Trophoblast cell (in vitro differentiated cells and primary cell): ENCODE data around the gene IMPDH1.

Experiments
- DNase-seq, 2 donors: peaks; one replicate each; pipeline ENCODE4 v3.0.0-alpha.2; 2016
- H2AFZ ChIP-seq: 2 replicates; pipeline ENCODE4 v1.6.1; 2013; ENCODE audit warnings: low read length, moderate library complexity, mild to moderate bottlenecking; ENCODE audit not compliant: insufficient read depth, poor library complexity
- H2AK5ac ChIP-seq: 2 replicates; pipeline ENCODE4 v1.6.1; 2013; ENCODE audit warnings: mild to moderate bottlenecking, low read length
- H2BK120ac ChIP-seq: 2 replicates; pipeline ENCODE4 v1.6.1; 2013; ENCODE audit warnings: low read length, mild to moderate bottlenecking, moderate library complexity; ENCODE audit not compliant: insufficient read depth, poor library complexity
- H2BK12ac ChIP-seq: 2 replicates; pipeline ENCODE4 v1.6.1; 2013; ENCODE audit warnings: mild to moderate bottlenecking, low read length, moderate library complexity
- H2BK5ac ChIP-seq: 2 replicates; pipeline ENCODE4 v1.6.1; 2013; ENCODE audit warnings: low read length, low read depth, moderate library complexity, mild to moderate bottlenecking; ENCODE audit not compliant: poor library complexity
- H3K14ac ChIP-seq: 2 replicates; pipeline ENCODE4 v1.6.1; 2013; ENCODE audit warnings: mild to moderate bottlenecking, low read length
- H3K18ac ChIP-seq: 2 replicates; pipeline ENCODE4 v1.6.1; 2013; ENCODE audit warnings: mild to moderate bottlenecking, low read length
- H3K23ac ChIP-seq: 2 replicates; pipeline ENCODE4 v1.6.1; 2013; ENCODE audit warnings: low read length
- H3K27ac ChIP-seq: 2 replicates; pipeline ENCODE4 v1.5.1; 2013; ENCODE audit warnings: low read depth, mild to moderate bottlenecking, inconsistent platforms, low read length, moderate library complexity
- H3K27me3 ChIP-seq: 2 replicates; pipeline ENCODE4 v1.6.1; 2013; ENCODE audit warnings: inconsistent platforms, mild to moderate bottlenecking, low read length, moderate library complexity; ENCODE audit not compliant: insufficient read depth
- H3K36me3 ChIP-seq, 2 experiments: 1 replicate in 1 of 2; 2 replicates in 1 of 2; pipeline ENCODE4 v1.6.1; 2013; ENCODE audit warnings: low read length in 2 of 2, mild to moderate bottlenecking in 2 of 2, moderate library complexity in 1 of 2; ENCODE audit not compliant: insufficient read depth in 2 of 2, control insufficient read depth in 1 of 2
- H3K4ac ChIP-seq: 2 replicates; pipeline ENCODE4 v1.6.1; 2013; ENCODE audit warnings: low read depth, mild to moderate bottlenecking, low read length, moderate library complexity
- H3K4me1 ChIP-seq, 2 experiments: 1 replicate in 1 of 2; 2 replicates in 1 of 2; pipeline ENCODE4 v1.6.1; 2013; ENCODE audit warnings: low read length in 2 of 2, mild to moderate bottlenecking in 2 of 2, moderate library complexity in 1 of 2; ENCODE audit not compliant: insufficient read depth in 2 of 2, control insufficient read depth in 1 of 2
- H3K4me2 ChIP-seq: 2 replicates; pipeline ENCODE4 v1.6.1; 2013; ENCODE audit warnings: inconsistent platforms, mild to moderate bottlenecking, low read length, moderate library complexity
- H3K4me3 ChIP-seq: 2 replicates; pipeline ENCODE4 v1.5.1; 2013; ENCODE audit warnings: mild to moderate bottlenecking, low read depth, low read length, inconsistent platforms
- H3K79me1 ChIP-seq: one replicate; pipeline ENCODE4 v1.6.1; 2013; ENCODE audit warnings: low read length
- H3K79me2 ChIP-seq: 2 replicates; pipeline ENCODE4 v1.6.1; 2013; ENCODE audit warnings: low read length, mild to moderate bottlenecking; ENCODE audit not compliant: control insufficient read depth, insufficient read depth, poor library complexity
- H3K9ac ChIP-seq: 2 replicates; pipeline ENCODE4 v1.6.1; 2013; ENCODE audit warnings: mild to moderate bottlenecking, low read length
- H3K9me3 ChIP-seq: 2 replicates; pipeline ENCODE4 v1.6.1; 2013; ENCODE audit warnings: low read depth, mild to moderate bottlenecking, control low read depth, inconsistent platforms, low read length; ENCODE audit not compliant: insufficient read depth
- H4K12ac ChIP-seq: 2 replicates; pipeline ENCODE4 v1.6.1; 2013; ENCODE audit warnings: low read depth, mild to moderate bottlenecking, low read length, moderate library complexity
- H4K8ac ChIP-seq: 2 replicates; pipeline ENCODE4 v1.6.1; 2013; ENCODE audit warnings: low read depth, mild to moderate bottlenecking, low read length, moderate library complexity
- H4K91ac ChIP-seq: one replicate; pipeline ENCODE4 v1.6.1; 2013; ENCODE audit warnings: low read depth, mild to moderate bottlenecking, low read length, moderate library complexity
- WGBS: extraction: QIAGEN DNeasy Blood & Tissue Kit; methylation state at CpG from one replicate; pipeline ENCODE4 v1.1.7; 2013; ENCODE audit warnings: missing lambda C conversion rate; ENCODE audit not compliant: insufficient read length, insufficient coverage; ENCODE audit errors: extremely low coverage; 5-methylcytosine and 5-hydroxymethylcytosine counted together

IMPDH1 gene

DNA sequence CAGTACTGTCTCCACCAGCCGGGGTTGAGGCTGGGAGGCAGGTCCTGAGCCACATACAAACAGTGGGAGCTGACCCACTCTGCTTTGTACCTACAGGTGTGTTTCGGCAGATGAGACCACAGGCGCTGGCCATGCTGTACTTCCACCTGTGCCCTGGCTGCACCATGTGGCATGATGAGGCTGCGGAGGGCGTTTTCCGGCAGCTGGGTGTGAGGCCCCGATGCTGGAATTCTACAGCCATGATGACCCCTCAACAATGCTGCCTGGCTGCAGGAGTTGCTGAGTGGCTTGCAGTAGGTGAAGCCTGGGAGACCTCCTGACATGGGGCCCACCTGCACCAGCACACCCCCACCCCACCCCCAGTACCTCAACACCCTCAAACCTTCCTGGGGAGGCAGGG, 18.0 kb downstream of the IMPDH1 start:
- Histone ChIP-seq H4K8ac (no peak overlapping the region), H3K27me3 (no peaks in the 10 kb centered on the region), H2BK120ac (no peak overlapping the region), H4K12ac (no peak overlapping the region), H3K27ac (no peak overlapping the region), H4K91ac (no peak overlapping the region), H3K4me2 (no peak overlapping the region), H3K9ac (no peak overlapping the region), H3K18ac (no peak overlapping the region), H2AFZ (no peak overlapping the region), H3K36me3 (peaks cover 0 to 2% of the 10 kb centered on the region in 2 experiments), H3K79me2 (no peaks in the 10 kb centered on the region), H3K9me3 (peaks cover 3% of the 10 kb centered on the region), H3K14ac (no peak overlapping the region), H3K23ac (no peak overlapping the region), H2BK12ac (no peak overlapping the region), H3K4ac (no peak overlapping the region), H3K4me1 (peaks cover 13 to 16% of the 10 kb centered on the region in 2 experiments), H2AK5ac (no peak overlapping the region), H3K79me1 (peaks cover 2% of the 10 kb centered on the region), H3K4me3 (no peak overlapping the region), H2BK5ac (no peak overlapping the region)
- no CpG with 5 or more reads among the region's 7 CpGs for WGBS
- DNase-seq, result no peak

DNA sequence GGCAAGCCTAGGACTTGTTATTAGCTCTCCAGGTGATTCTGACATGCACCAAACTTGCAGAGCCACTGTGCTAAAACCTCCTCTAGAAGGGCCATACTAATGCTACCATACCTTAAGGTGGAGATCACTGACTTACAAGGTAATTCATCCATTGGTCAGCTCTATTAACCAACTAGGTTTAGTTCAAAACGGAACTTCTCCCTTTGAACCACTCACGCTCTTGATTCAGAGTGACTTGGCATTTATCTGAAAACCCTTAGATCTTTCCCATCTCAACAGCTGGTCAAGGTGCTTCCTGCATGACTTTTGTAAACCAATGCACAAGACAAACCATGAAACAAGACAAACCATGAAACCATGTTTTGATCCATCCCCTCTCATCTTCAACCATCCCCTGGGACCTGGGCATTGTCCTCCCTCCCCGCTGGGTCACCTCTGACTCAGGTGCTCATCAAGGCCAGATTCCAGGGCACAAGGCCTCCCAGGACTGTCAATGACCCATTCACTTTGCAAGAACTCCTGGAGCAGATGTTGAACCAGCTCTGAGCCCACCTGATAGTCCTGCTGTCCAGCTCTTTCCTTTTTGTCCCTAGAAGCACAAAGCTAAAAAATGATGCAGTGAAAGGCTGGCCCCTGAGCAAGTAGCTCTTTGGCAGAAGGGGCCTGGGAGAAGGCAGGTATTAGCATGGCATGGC, 18.8 kb downstream of the IMPDH1 start:
- WGBS, result no CpG with 5 or more reads among the region's 3 CpGs
- no peak overlapping the region for H3K18ac ChIP-seq
- no peak overlapping the region for H3K9ac ChIP-seq
- no peaks in the 10 kb centered on the region for H3K79me2 ChIP-seq
- H3K27me3 ChIP-seq, result no peaks in the 10 kb centered on the region
- DNase-seq, result no peak
- H2BK12ac ChIP-seq, result no peak overlapping the region
- H3K9me3 ChIP-seq, result peaks cover 3% of the 10 kb centered on the region
- no peak overlapping the region for H2AK5ac ChIP-seq
- no peak overlapping the region for H2AFZ ChIP-seq
- no peak overlapping the region for H4K91ac ChIP-seq
- no peak overlapping the region for H2BK5ac ChIP-seq
- H3K79me1 ChIP-seq, result peaks cover 2% of the 10 kb centered on the region
- H3K4me3 ChIP-seq, result no peak overlapping the region
- H3K27ac ChIP-seq, result no peak overlapping the region
- no peak overlapping the region for H3K4ac ChIP-seq
- no peak overlapping the region for H4K12ac ChIP-seq
- peaks cover 13 to 16% of the 10 kb centered on the region in 2 experiments for H3K4me1 ChIP-seq
- H3K4me2 ChIP-seq, result no peak overlapping the region
- H3K23ac ChIP-seq, result no peak overlapping the region
- no peak overlapping the region for H3K14ac ChIP-seq
- H4K8ac ChIP-seq, result no peak overlapping the region
- H3K36me3 ChIP-seq, result peaks cover 0 to 2% of the 10 kb centered on the region in 2 experiments
- H2BK120ac ChIP-seq, result no peak overlapping the region

DNA sequence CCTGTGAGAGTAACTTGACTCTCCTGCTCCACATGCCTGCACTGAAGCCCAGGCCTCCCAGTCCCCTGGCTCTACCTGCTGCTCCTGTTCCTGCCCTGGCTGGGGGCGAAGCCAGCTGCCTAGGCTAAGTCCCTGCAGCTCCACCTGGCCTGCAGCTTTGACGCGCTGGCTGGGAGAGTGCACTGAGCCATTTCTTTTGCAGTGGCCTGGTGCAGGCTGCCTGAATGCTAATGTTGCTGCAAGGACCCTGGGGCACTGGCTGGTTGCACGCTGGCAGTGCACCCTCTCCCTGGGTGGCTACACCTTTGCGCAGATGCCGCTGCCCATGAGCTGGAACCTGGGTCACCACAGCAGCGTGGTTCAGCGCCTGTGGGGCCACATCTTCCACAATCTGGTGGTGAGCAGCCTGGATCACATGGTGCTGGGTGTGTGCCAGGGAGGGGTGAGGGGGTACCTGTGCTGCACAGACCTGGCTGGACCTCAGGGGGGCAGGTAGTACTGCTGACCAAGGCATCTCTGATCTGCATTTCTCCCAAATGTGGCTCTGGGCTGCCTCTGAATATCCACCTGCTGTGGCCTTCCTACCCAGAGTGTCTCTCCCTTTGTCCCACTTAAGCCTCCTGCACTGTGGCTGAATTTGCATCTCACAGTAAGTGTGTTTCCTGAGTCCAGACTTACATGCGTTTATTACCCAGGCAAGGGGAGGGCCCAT, 20.0 kb downstream of the IMPDH1 start:
- Histone ChIP-seq H3K4me2 (no peak overlapping the region), H3K4me3 (no peak overlapping the region), H3K4me1 (peaks cover 13 to 16% of the 10 kb centered on the region in 2 experiments), H3K27ac (no peak overlapping the region), H3K9ac (no peak overlapping the region), H2BK12ac (no peak overlapping the region), H2AFZ (no peak overlapping the region), H3K79me2 (no peaks in the 10 kb centered on the region), H3K4ac (no peak overlapping the region), H3K27me3 (no peaks in the 10 kb centered on the region), H2BK5ac (no peak overlapping the region), H4K8ac (no peak overlapping the region), H3K36me3 (peaks cover 0 to 2% of the 10 kb centered on the region in 2 experiments), H4K91ac (no peak overlapping the region), H3K23ac (no peak overlapping the region), H4K12ac (no peak overlapping the region), H3K14ac (no peak overlapping the region), H3K79me1 (peaks cover 2% of the 10 kb centered on the region), H3K9me3 (peaks cover 3% of the 10 kb centered on the region), H2AK5ac (no peak overlapping the region), H3K18ac (no peak overlapping the region), H2BK120ac (no peak overlapping the region)
- no peak for DNase-seq
- no CpG with 5 or more reads among the region's 9 CpGs for WGBS

DNA sequence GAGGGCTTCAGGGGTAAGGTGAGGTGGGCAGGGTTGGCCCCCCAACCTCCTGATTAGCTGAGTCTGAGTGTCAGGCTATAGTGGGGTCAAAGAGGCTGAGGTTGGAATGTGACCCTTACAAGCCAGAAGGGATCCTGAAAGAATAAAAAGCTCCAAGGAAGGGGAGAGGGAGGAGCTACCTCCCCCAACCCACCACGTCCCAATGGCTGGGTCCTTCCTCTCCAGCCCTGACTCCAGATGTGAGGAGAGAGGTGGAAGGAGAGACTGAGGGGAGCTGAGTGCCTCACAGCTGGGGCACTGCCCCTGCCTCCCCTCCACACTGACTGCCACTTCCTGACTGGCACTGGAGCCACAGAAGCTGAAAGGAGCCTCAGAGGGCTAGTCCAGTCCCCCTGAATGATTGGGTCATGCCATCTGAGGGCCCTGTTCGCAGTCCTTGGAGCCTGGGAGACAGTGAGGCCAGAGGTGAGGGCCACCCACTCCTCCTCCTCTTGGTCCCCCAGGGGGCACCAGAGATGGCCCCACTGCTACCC, 20.6 kb downstream of the IMPDH1 start:
- no peak for DNase-seq
- H4K8ac ChIP-seq, result no peak overlapping the region
- no peak overlapping the region for H3K4me3 ChIP-seq
- H3K9me3 ChIP-seq, result peaks cover 3% of the 10 kb centered on the region
- no peak overlapping the region for H3K23ac ChIP-seq
- H3K9ac ChIP-seq, result no peak overlapping the region
- H3K4me2 ChIP-seq, result no peak overlapping the region
- H2AFZ ChIP-seq, result no peak overlapping the region
- no peak overlapping the region for H3K27ac ChIP-seq
- H4K12ac ChIP-seq, result no peak overlapping the region
- WGBS, result no CpG with 5 or more reads among the region's 2 CpGs
- H3K4me1 ChIP-seq, result peaks cover 13 to 17% of the 10 kb centered on the region in 2 experiments
- H3K27me3 ChIP-seq, result no peaks in the 10 kb centered on the region
- no peak overlapping the region for H4K91ac ChIP-seq
- no peak overlapping the region for H2BK5ac ChIP-seq
- no peak overlapping the region for H3K18ac ChIP-seq
- H2BK120ac ChIP-seq, result no peak overlapping the region
- H3K36me3 ChIP-seq, result no peaks in the 10 kb centered on the region
- H3K14ac ChIP-seq, result no peak overlapping the region
- no peak overlapping the region for H2AK5ac ChIP-seq
- no peak overlapping the region for H3K4ac ChIP-seq
- peak overlapping the region; percentile 6 for H2BK12ac ChIP-seq
- H3K79me2 ChIP-seq, result no peaks in the 10 kb centered on the region
- peaks cover 2% of the 10 kb centered on the region for H3K79me1 ChIP-seq
